Ovary (tissue), 3 donors: ENCODE measurements around the gene LRRC10B.

Experiments
- CTCF ChIP-seq, 3 donors: fragments of 450-650 bp in 2 of 3; fragments of 200-600 bp in 1 of 3; IDR thresholded peaks; one replicate each; pipeline versions ENCODE4 v1.5.1 to v1.8.0; 2016 to 2022; ENCODE audit warnings: antibody characterized with exemption in 3 of 3, mild to moderate bottlenecking in 1 of 3
- EP300 ChIP-seq: sonication (generic); formaldehyde crosslinking; IDR thresholded peaks from one replicate; pipeline ENCODE4 v1.6.1; 2017; ENCODE audit warnings: antibody characterized with exemption
- POLR2A ChIP-seq: fragments of 450-650 bp; IDR thresholded peaks from one replicate; pipeline ENCODE4 v1.6.1; 2017; ENCODE audit warnings: antibody characterized with exemption, mild to moderate bottlenecking, moderate library complexity
- donor health status: DM: no; HTN: no; CAD: no.

GRCh38 chr11:61477727-61478148 is 30.8 kb upstream of the LRRC10B start:
- TF ChIP-seq CTCF (IDR thresholded peaks at IDR 0.05) = peak; percentile 66 to 88 (median 88)
- no peak for TF ChIP-seq EP300
- no peak for TF ChIP-seq POLR2A
